Uterus (tissue), 4 donors: ENCODE results near the gene PLCB3. TPM values are rescaled to one million over a fixed set of nuclear protein-coding genes. Genes with fewer than 3 reads are reported as not detected.

Source experiments
- DNase-seq, 2 donors: peaks; one replicate each; pipeline ENCODE4 v3.0.0-alpha.2; 2019 to 2020
- H3K27ac ChIP-seq, 2 donors: fragments of 200-600 bp; sonication (generic); 1 replicate in 1 of 2; 2 replicates in 1 of 2; pipeline ENCODE4 v1.5.1; 2016 to 2018
- H3K27me3 ChIP-seq, 2 donors: fragments of 200-600 bp; sonication (generic); one replicate each; pipeline ENCODE4 v1.5.1; 2018 to 2019; ENCODE audit warnings: control low read depth in 1 of 2
- H3K36me3 ChIP-seq, 2 donors: fragments of 200-600 bp; sonication (generic); one replicate each; pipeline ENCODE4 v1.5.1; 2019; ENCODE audit warnings: control low read depth in 1 of 2
- H3K4me1 ChIP-seq, 2 donors: fragments of 200-600 bp; sonication (generic); one replicate each; pipeline ENCODE4 v1.5.1; 2018 to 2019; ENCODE audit warnings: control low read depth in 1 of 2
- H3K4me3 ChIP-seq, 2 donors: fragments of 200-600 bp; sonication (generic); 1 replicate in 1 of 2; 2 replicates in 1 of 2; pipeline ENCODE4 v1.5.1; 2018 to 2019; ENCODE audit warnings: mild to moderate bottlenecking in 1 of 2
- H3K9me3 ChIP-seq, 2 donors: fragments of 200-600 bp; sonication (generic); one replicate each; pipeline ENCODE4 v1.5.1; 2019; ENCODE audit warnings: control low read depth in 1 of 2
- CTCF ChIP-seq, 4 experiments: fragments of 200-600 bp in 2 of 4; fragments of 450-650 bp in 2 of 4; sonication (generic) in 2 of 4; IDR thresholded peaks; one replicate each; pipeline ENCODE4 v1.5.1; 2016 to 2019; ENCODE audit warnings: antibody characterized with exemption in 4 of 4, mild to moderate bottlenecking in 2 of 4, moderate library complexity in 1 of 4
- POLR2A ChIP-seq, 2 donors: fragments of 450-650 bp; IDR thresholded peaks; one replicate each; pipeline ENCODE4 v1.6.1; 2016; ENCODE audit warnings: antibody characterized with exemption in 2 of 2, mild to moderate bottlenecking in 1 of 2, moderate library complexity in 1 of 2
- intact Hi-C: fragments of 100-400 bp; cut with DNase I; formaldehyde crosslinking; loops from one replicate; pipeline ENCODE4 v1.15.1; 2023; ENCODE audit warnings: low total_unique reads
- total RNA-seq, 4 donors: library from RNA; depleted of rRNA in 3 of 4; stranded (reverse); fragments of >200 nt in 3 of 4; gene quantifications; one replicate each; pipeline versions ENCODE4 v1.1.0 to v1.2.4, GENCODE V29; 2014 to 2023
- donor health status: DM: yes; HTN: yes; CAD: no.

PLCB3 gene
- total RNA-seq, 4 donors from 2014 or later, result 10.0 to 39.5 (median 21.8) TPM

- Histone ChIP-seq H3K4me3 (no peak overlapping the region), H3K27ac (peak overlapping the region in 1 of 2 donors; percentile 28), H3K27me3 (no peaks in the 10 kb centered on the region), H3K9me3 (no peaks in the 10 kb centered on the region), H3K4me1 (no peaks in the 10 kb centered on the region), H3K36me3 (no peaks in the 10 kb centered on the region)
- DNase-seq, result peak; percentile 86 to 88
- intact Hi-C loops, result no loop called here
- peak; percentile 72 to 87 (median 78) for TF ChIP-seq CTCF (IDR thresholded peaks at IDR 0.05)
- no peak for TF ChIP-seq POLR2A (IDR thresholded peaks at IDR 0.05)
Measured at GRCh38 chr11:64204464-64204989, 46.8 kb upstream of the PLCB3 start.

- intact Hi-C loops, result loop anchor here (5.0 kb wide), 1 partner anchor 91 kb away; no protein-coding TSS in a partner anchor
Measured at GRCh38 chr11:64206457-64207255, 44.7 kb upstream of the PLCB3 start, which contains the start of gene FERMT3. FERMT3 (plus strand) TSS chr11:64206721; CDS start chr11:64207365, 644 bp downstream.

GRCh38 chr11:64207256-64208085, 43.9 kb upstream of the PLCB3 start:
- Histone ChIP-seq H3K4me1 (no peaks in the 10 kb centered on the region), H3K9me3 (no peaks in the 10 kb centered on the region), H3K36me3 (no peaks in the 10 kb centered on the region), H3K4me3 (no peak overlapping the region), H3K27me3 (no peaks in the 10 kb centered on the region), H3K27ac (peak overlapping the region; percentile 65 to 78)
- no peak for TF ChIP-seq CTCF (IDR thresholded peaks at IDR 0.05)
- TF ChIP-seq POLR2A (IDR thresholded peaks at IDR 0.05), result no peak
- intact Hi-C loops, result loop anchor here (5.0 kb wide), 1 partner anchor 90 kb away; no protein-coding TSS in a partner anchor
- DNase-seq, result peak; percentile 63 to 72

More at GRCh38 chr11:64206457-64207255, 44.7 kb upstream of the PLCB3 start, which contains the start of gene FERMT3:
- Histone ChIP-seq H3K4me3 (no peak within 1 kb of the TSS), H3K27ac (peak within 1 kb of the TSS; percentile 65 to 78), H3K36me3 (no peaks in the 10 kb centered on the region), H3K4me1 (no peaks in the 10 kb centered on the region), H3K27me3 (no peaks in the 10 kb centered on the region), H3K9me3 (no peaks in the 10 kb centered on the region)
- TF ChIP-seq POLR2A (IDR thresholded peaks at IDR 0.05) (no peak), CTCF (IDR thresholded peaks at IDR 0.05) (no peak)
- peak in 1 of 2 donors; percentile 34 for DNase-seq

- Histone ChIP-seq H3K27ac (peak overlapping the region; percentile 65 to 78), H3K9me3 (no peaks in the 10 kb centered on the region), H3K36me3 (no peaks in the 10 kb centered on the region), H3K4me1 (no peaks in the 10 kb centered on the region), H3K4me3 (no peak overlapping the region), H3K27me3 (no peaks in the 10 kb centered on the region)
- intact Hi-C loops, result loop anchor here (5.0 kb wide), 1 partner anchor 89 kb away; no protein-coding TSS in a partner anchor
- TF ChIP-seq CTCF (IDR thresholded peaks at IDR 0.05), result no peak
- peak in 1 of 2 donors; percentile 18 for DNase-seq
Measured at GRCh38 chr11:64208086-64208795, 43.1 kb upstream of the PLCB3 start.
